PC-3 (cell line): ENCODE measurements around the gene SAP30BP. TPM values are rescaled to one million over a fixed set of nuclear protein-coding genes. Genes with fewer than 3 reads are reported as not detected.

Experiments used
- ATAC-seq: fragments of 200-7000 bp; cut with Tn5 transposase; 2 replicates; pipeline ENCODE4 v1.9.1; 2020; ENCODE audit warnings: mild to moderate bottlenecking, moderate library complexity
- Bru-seq: library from RNA; stranded (reverse); fragments of 400-500 nt; gene quantifications from one replicate; lab custom pipeline; 2021; lab: Mats Ljungman, UMichigan
- BruChase-seq, 2 experiments: library from RNA; stranded (reverse); fragments of 400-500 nt; gene quantifications; one replicate each; lab custom pipeline; 2021; lab: Mats Ljungman, UMichigan
- BruUV-seq: library from RNA; stranded (reverse); fragments of 400-500 nt; replicated peaks from 2 replicates; lab custom pipeline; 2021; lab: Mats Ljungman, UMichigan
- CTCF ChIA-PET: fragments of 300-600 bp; sonication (Branson Sonifier 250); formaldehyde crosslinking; loops from one replicate; lab custom pipeline; 2022; ENCODE audit warnings: antibody characterized with exemption; lab: Charles Lee
- POLR2A ChIA-PET: fragments of 300-600 bp; sonication (Branson Sonifier 250); formaldehyde crosslinking; loops from one replicate; lab custom pipeline; 2022; ENCODE audit warnings: antibody characterized with exemption; ENCODE audit not compliant: unreplicated experiment; lab: Charles Lee
- DNase-seq: peaks from one replicate; pipeline ENCODE4 v3.0.0-alpha.2; 2015
- H2AFZ ChIP-seq: fragments of 300-600 bp; sonication (generic); 2 replicates; pipeline ENCODE4 v1.6.0; 2016; ENCODE audit warnings: antibody characterized with exemption, low read length
- H3F3A ChIP-seq: fragments of 300-600 bp; sonication (generic); one replicate; pipeline ENCODE4 v1.6.0; 2017; ENCODE audit warnings: antibody characterized with exemption, low read length, control low read depth, mild to moderate bottlenecking; ENCODE audit not compliant: unreplicated experiment
- H3K27ac ChIP-seq: fragments of 300-600 bp; sonication (generic); 2 replicates; pipeline ENCODE4 v1.5.1; 2016; ENCODE audit warnings: mild to moderate bottlenecking, low read length
- H3K27me3 ChIP-seq: fragments of 300-600 bp; sonication (generic); 2 replicates; pipeline ENCODE4 v1.6.1; 2016; ENCODE audit warnings: low read length, mixed read lengths
- H3K36me3 ChIP-seq: fragments of 300-600 bp; sonication (generic); 2 replicates; pipeline ENCODE4 v1.6.1; 2016; ENCODE audit warnings: low read depth, mixed run types, low read length, mixed read lengths
- H3K4me1 ChIP-seq: fragments of 300-600 bp; sonication (generic); 2 replicates; pipeline ENCODE4 v1.5.1; 2016; ENCODE audit warnings: low read length; ENCODE audit not compliant: insufficient read depth
- H3K4me2 ChIP-seq: fragments of 300-600 bp; sonication (generic); 2 replicates; pipeline ENCODE4 v1.6.0; 2016; ENCODE audit warnings: low read length
- H3K4me3 ChIP-seq: fragments of 300-600 bp; sonication (generic); 2 replicates; pipeline ENCODE4 v1.5.1; 2016; ENCODE audit warnings: mild to moderate bottlenecking, low read length, mixed read lengths
- H3K79me2 ChIP-seq: fragments of 300-600 bp; sonication (generic); 2 replicates; pipeline ENCODE4 v1.6.1; 2017; ENCODE audit warnings: low read length, mixed read lengths
- H3K9ac ChIP-seq: fragments of 300-600 bp; sonication (generic); 2 replicates; pipeline ENCODE4 v1.6.0; 2016; ENCODE audit warnings: mild to moderate bottlenecking, low read length
- H3K9me2 ChIP-seq: fragments of 300-600 bp; sonication (generic); replicated peaks from 2 replicates; pipeline ENCODE4 v1.6.1; 2016; ENCODE audit warnings: mixed run types, low read length, mixed read lengths
- H3K9me3 ChIP-seq: fragments of 300-600 bp; sonication (generic); 2 replicates; pipeline ENCODE4 v1.6.1; 2016; ENCODE audit warnings: low read length, mixed read lengths
- H4K20me1 ChIP-seq: fragments of 300-600 bp; sonication (generic); 2 replicates; pipeline ENCODE4 v1.6.1; 2016; ENCODE audit warnings: low read length, mixed read lengths
- EZH2 ChIP-seq: fragments of 300-600 bp; sonication (generic); IDR thresholded peaks from one replicate; pipeline ENCODE4 v1.6.1; 2017; ENCODE audit warnings: antibody characterized with exemption, mild to moderate bottlenecking, low read length; ENCODE audit not compliant: unreplicated experiment
- EZH2phosphoT487 ChIP-seq: fragments of 300-600 bp; sonication (generic); IDR thresholded peaks from 2 replicates; pipeline ENCODE4 v1.6.1; 2018; ENCODE audit warnings: mild to moderate bottlenecking, antibody characterized with exemption, low read length, borderline replicate concordance
- intact Hi-C: fragments of 100-400 bp; cut with micrococcal nuclease; formaldehyde crosslinking; loops from 2 replicates; pipeline ENCODE4 v1.9.0; 2023
- long read RNA-seq: library from polyadenylated mRNA; unstranded; transcript quantifications from one replicate; pipeline ENCODE4 v2.0.0, GENCODE V29; 2021; ENCODE audit not compliant: unreplicated experiment
- total RNA-seq: library from RNA; depleted of rRNA; stranded (reverse); fragments of >200 nt; gene quantifications from 2 replicates; pipeline ENCODE4 v1.2.3, GENCODE V29; 2014; rRNA removed
- TF ChIP-seq, protein P1 (sequence below): fragments of 300-600 bp; sonication (generic); conservative IDR thresholded peaks from 2 replicates; pipeline ENCODE4 v1.5.1; 2017; ENCODE audit warnings: antibody characterized with exemption, low read depth, mild to moderate bottlenecking, low read length

The SAP30BP gene
- total RNA-seq (97.8 and 115 TPM in 2 replicates), Bru-seq, nascent RNA (percentile 92 among the genes with signal in this experiment), BruChase-seq, experiment 1, labeled RNA remaining after a 6-hour chase (percentile 92 among the genes with signal in this experiment), BruChase-seq, experiment 2, labeled RNA remaining after a 2-hour chase (percentile 90 among the genes with signal in this experiment)
- long read RNA-seq, transcript SAP30BP-225 (11 exons, 2,722 nt): major isoform, 119 of 200 reads
- long read RNA-seq, transcript SAP30BP-202 (10 exons, 2,439 nt): minor isoform, 7 of 200 reads
- long read RNA-seq, partial matches to known transcripts: 7 of 200 reads
- long read RNA-seq, other reads (novel, unspliced or antisense): 61 of 200 reads

DNA sequence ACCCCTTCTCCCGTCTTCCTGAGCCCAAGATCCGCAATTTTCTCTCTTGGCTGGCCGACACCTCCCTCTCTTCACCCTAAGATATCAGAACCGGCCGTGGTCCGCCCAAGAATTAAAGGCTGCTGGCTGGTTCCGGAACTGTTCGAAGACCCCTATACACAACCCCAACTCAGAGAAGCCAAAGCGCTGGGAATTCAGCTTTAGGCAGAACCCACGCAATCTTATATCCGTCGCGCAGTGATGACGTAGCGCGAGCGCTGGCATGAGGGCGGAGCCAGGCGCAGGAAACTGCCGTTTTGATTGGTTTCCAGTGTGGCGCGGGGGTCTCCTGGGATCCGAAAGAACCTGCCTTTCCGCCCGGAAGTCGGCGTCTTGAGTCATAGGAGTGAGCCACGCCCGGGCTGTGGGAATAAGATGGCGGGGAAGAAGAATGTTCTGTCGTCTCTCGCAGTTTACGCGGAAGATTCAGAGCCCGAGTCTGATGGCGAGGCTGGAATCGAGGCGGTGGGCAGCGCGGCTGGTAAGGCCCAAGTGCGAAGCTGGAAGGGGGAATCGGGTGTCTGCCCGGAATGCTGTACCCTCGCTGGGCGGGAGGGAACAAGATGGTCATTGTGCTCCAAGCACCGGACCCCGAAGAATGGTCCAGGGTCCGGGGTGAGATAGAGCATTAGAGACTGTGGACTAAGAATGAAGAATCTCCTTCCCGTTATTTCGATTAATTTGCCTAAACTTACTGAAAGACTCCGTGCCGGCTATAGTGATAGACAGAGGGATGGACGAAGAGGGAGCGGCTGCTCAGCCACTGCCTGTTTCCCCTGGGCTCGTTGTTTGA is at the start of gene SAP30BP, which contains the start of gene RECQL5:
TSS of gene SAP30BP (plus strand) at position 380 of the 832 bp plus-strand sequence. CDS start at position 415, 35 bp downstream.
TSS of gene RECQL5 (minus strand) at position 196 of the 832 bp plus-strand sequence. CDS start 597 bp downstream, outside the sequence.
- CTCF ChIA-PET: interaction anchor here (1.3 to 1.4 kb wide), 2 partner anchors 33 to 35 kb away, joined by 4 read pairs; no protein-coding TSS in a partner anchor
- Histone ChIP-seq H3K79me2 (peaks cover 66% of the 10 kb centered on the region), H3F3A (no peaks in the 10 kb centered on the region), H3K9me3 (no peaks in the 10 kb centered on the region), H2AFZ (peak within 1 kb of the TSS; percentile 87), H3K4me1 (peaks cover 19% of the 10 kb centered on the region), H3K36me3 (peaks cover 33% of the 10 kb centered on the region), H3K27ac (peak within 1 kb of the TSS; percentile 63), H3K27me3 (no peaks in the 10 kb centered on the region), H3K9ac (peak within 1 kb of the TSS; percentile 89), H3K4me2 (peak within 1 kb of the TSS; percentile 96), H4K20me1 (peaks cover 14% of the 10 kb centered on the region; the same call in 1 of the 2 replicates), H3K9me2 (no peaks in the 10 kb centered on the region), H3K4me3 (peak within 1 kb of the TSS; percentile 88)
- peak; percentile 100 for DNase-seq
- POLR2A ChIA-PET: interaction anchor here (0.6 to 0.9 kb wide), 3 partner anchors 14 to 35 kb away, joined by 3 to 5 read pairs (median 3); no protein-coding TSS in a partner anchor
- ATAC-seq: peak; percentile 100
- BruUV-seq: TSS peak; percentile 84
- intact Hi-C loops: no loop called here
- TF ChIP-seq, protein P1, sequence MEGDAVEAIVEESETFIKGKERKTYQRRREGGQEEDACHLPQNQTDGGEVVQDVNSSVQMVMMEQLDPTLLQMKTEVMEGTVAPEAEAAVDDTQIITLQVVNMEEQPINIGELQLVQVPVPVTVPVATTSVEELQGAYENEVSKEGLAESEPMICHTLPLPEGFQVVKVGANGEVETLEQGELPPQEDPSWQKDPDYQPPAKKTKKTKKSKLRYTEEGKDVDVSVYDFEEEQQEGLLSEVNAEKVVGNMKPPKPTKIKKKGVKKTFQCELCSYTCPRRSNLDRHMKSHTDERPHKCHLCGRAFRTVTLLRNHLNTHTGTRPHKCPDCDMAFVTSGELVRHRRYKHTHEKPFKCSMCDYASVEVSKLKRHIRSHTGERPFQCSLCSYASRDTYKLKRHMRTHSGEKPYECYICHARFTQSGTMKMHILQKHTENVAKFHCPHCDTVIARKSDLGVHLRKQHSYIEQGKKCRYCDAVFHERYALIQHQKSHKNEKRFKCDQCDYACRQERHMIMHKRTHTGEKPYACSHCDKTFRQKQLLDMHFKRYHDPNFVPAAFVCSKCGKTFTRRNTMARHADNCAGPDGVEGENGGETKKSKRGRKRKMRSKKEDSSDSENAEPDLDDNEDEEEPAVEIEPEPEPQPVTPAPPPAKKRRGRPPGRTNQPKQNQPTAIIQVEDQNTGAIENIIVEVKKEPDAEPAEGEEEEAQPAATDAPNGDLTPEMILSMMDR: no peak
- TF ChIP-seq EZH2: no peak
- TF ChIP-seq EZH2phosphoT487: no peak

DNA sequence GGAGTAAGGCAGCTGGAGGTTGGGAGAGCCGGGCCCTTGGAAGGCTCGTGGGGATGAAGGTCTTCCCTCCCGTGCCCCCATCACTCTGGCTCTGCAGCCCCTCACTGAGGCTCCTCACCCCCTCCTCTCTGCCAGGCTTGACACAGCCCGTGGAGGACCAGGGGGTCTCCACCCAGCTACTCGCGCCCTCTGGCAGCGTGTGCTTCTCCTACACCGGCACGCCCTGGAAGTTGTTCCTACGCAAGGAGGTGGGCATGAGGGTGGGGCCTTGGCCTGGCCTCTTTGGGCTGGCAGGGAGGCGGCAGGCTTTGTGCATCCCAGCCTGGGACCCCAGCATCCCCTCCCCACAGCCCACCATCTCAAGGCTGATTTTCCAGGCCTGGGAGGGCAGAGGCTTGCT is 49.5 kb upstream of the SAP30BP start:
- BruUV-seq: no TSS peak
- Histone ChIP-seq H3K27ac (no peak overlapping the region), H4K20me1 (no peaks in the 10 kb centered on the region), H3K9me2 (no peaks in the 10 kb centered on the region), H3K9me3 (no peaks in the 10 kb centered on the region), H3K36me3 (no peaks in the 10 kb centered on the region), H3K4me2 (no peak overlapping the region), H3K9ac (no peak overlapping the region), H3K4me3 (no peak overlapping the region), H2AFZ (no peak overlapping the region), H3K79me2 (no peaks in the 10 kb centered on the region), H3F3A (no peaks in the 10 kb centered on the region), H3K27me3 (no peaks in the 10 kb centered on the region), H3K4me1 (no peaks in the 10 kb centered on the region)
- TF ChIP-seq EZH2phosphoT487 (no peak), EZH2 (no peak)
- TF ChIP-seq, protein P1: no peak
- ATAC-seq (no peak), DNase-seq (no peak)
- ChIA-PET CTCF (no interaction called here), POLR2A (no interaction called here)
- intact Hi-C loops: no loop called here
